Osteocyte (in vitro differentiated cells): ENCODE results near the gene SLC49A4. TPM values are rescaled to one million over a fixed set of nuclear protein-coding genes. Genes with fewer than 3 reads are reported as not detected.

Experiments used
- DNase-seq: peaks from one replicate; pipeline ENCODE4 v3.0.0; 2021; ENCODE audit warnings: mixed read lengths; ENCODE audit not compliant: unreplicated experiment; ENCODE audit errors: extremely low spot score
- H3K27ac Mint-ChIP-seq: one replicate; pipeline ENCODE4 v1.8.0; 2021; ENCODE audit warnings: mild to moderate bottlenecking, mixed read lengths; ENCODE audit not compliant: unreplicated experiment
- H3K27me3 Mint-ChIP-seq: one replicate; pipeline ENCODE4 v1.8.0; 2021; ENCODE audit warnings: mixed read lengths; ENCODE audit not compliant: unreplicated experiment
- H3K36me3 Mint-ChIP-seq: one replicate; pipeline ENCODE4 v1.8.0; 2021; ENCODE audit warnings: mixed read lengths; ENCODE audit not compliant: unreplicated experiment
- H3K4me1 Mint-ChIP-seq: one replicate; pipeline ENCODE4 v1.8.0; 2021; ENCODE audit warnings: mixed read lengths; ENCODE audit not compliant: unreplicated experiment
- H3K4me3 Mint-ChIP-seq: one replicate; pipeline ENCODE4 v1.8.0; 2021; ENCODE audit warnings: mild to moderate bottlenecking, moderate library complexity, mixed read lengths; ENCODE audit not compliant: unreplicated experiment
- H3K9me3 Mint-ChIP-seq: one replicate; pipeline ENCODE4 v1.8.0; 2021; ENCODE audit warnings: mixed read lengths; ENCODE audit not compliant: unreplicated experiment
- total RNA-seq: library from RNA; stranded (reverse); gene quantifications from 2 replicates; pipeline ENCODE4 v1.2.1, GENCODE V29; 2021
- TF ChIP-seq, protein P1 (sequence below): fragments of 200-600 bp; sonication (generic); IDR thresholded peaks from 2 replicates; pipeline ENCODE4 v1.5.0; 2021; ENCODE audit warnings: antibody characterized with exemption, mild to moderate bottlenecking, moderate library complexity

SLC49A4 gene
- total RNA-seq, 1 donor from 2014 or later: 16.3 TPM

DNA sequence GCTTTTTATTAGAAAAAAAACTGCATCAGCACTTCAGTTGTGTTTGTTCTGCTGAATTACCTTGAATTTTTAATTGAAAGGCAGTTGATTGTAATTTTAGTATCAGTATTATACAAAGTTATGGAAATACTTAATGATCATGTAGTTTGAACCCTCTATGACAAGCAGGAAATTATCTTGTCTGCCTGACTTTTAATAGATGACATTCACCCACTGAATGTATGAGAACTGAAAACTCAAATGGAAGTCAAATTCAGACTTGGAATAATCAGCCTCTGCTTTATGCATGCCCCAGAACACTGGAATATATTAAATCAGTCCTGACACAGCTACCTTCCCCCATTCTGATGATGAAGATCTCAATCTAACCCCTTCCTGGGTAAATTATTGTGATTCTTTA, 73.5 kb downstream of the SLC49A4 start:
- TF ChIP-seq, protein P1, sequence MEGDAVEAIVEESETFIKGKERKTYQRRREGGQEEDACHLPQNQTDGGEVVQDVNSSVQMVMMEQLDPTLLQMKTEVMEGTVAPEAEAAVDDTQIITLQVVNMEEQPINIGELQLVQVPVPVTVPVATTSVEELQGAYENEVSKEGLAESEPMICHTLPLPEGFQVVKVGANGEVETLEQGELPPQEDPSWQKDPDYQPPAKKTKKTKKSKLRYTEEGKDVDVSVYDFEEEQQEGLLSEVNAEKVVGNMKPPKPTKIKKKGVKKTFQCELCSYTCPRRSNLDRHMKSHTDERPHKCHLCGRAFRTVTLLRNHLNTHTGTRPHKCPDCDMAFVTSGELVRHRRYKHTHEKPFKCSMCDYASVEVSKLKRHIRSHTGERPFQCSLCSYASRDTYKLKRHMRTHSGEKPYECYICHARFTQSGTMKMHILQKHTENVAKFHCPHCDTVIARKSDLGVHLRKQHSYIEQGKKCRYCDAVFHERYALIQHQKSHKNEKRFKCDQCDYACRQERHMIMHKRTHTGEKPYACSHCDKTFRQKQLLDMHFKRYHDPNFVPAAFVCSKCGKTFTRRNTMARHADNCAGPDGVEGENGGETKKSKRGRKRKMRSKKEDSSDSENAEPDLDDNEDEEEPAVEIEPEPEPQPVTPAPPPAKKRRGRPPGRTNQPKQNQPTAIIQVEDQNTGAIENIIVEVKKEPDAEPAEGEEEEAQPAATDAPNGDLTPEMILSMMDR: no peak
- no peak overlapping the region for H3K4me3 Mint-ChIP-seq
- H3K9me3 Mint-ChIP-seq: no peaks in the 10 kb centered on the region
- H3K4me1 Mint-ChIP-seq: peaks cover 4% of the 10 kb centered on the region
- H3K27me3 Mint-ChIP-seq: no peaks in the 10 kb centered on the region
- H3K27ac Mint-ChIP-seq: no peak overlapping the region
- DNase-seq: no peak
- H3K36me3 Mint-ChIP-seq: peaks cover 3% of the 10 kb centered on the region

DNA sequence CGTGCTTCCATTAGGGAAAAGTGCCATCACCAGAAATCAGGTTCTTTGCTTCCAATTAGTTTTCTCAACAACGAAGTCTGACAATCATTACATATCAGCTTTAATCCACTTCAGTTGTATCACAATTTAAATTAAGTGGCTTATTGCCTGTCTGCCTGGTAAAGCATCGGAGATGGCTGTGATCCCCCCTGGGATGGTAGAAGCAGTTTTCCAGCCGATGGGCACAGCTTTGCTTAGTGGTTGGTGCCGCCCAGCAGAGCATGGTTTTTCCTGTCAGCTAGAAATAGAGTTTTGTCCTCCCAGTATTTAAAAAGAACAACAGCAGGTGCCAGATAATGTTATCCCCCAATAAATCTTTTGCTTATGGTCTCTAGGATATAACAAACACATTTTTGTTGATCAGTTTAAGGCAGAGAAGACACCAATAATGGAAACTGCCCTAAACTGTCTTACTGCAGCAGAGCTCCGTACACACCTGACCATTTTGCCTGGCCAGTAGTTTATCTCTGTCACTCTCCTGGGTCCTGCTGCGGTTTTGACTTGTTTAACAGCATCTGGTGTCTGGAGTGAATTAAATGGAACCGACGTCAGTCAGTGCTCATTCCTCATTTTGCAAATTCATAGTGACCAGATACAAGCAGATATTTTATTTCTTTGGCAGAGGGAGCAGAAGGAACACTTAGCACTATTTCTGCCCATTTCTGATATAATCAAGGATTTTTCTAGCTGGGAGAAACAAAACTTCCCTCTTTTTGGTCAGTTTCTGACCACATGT, 79.1 kb downstream of the SLC49A4 start:
- Mint-ChIP-seq H3K36me3 (peaks cover 3% of the 10 kb centered on the region), H3K4me3 (no peak overlapping the region), H3K9me3 (no peaks in the 10 kb centered on the region), H3K27ac (no peak overlapping the region), H3K4me1 (peaks cover 2% of the 10 kb centered on the region), H3K27me3 (no peaks in the 10 kb centered on the region)
- DNase-seq: no peak
- TF ChIP-seq, protein P1: no peak

DNA sequence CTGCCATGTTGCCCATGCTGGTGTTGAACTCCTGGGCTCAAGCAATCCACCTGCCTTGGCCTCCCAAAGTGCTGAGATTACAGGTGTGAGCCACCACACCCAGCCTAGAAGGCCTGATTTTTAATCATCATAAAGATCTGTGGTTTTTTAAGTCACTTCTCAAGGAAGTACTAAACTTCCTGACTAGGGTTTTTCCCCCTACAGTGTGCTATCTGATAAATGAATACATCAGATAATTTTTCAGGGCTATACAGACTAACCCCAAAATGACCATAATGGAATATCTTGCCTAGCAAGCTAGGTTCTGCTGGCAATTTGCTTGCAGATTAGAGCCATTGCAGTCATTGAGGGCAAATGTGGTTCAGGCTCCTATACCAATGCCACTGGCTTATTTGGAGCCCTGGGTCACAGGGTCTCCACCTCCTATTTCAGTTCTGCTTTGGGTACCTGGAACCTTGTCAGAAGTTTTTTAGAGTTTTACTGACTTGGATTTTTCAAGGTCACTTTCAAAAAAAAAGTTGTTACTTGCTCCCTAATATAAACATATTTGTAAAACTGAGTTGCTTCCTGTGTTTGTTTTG, 80.8 kb downstream of the SLC49A4 start:
- H3K9me3 Mint-ChIP-seq: no peaks in the 10 kb centered on the region
- H3K27ac Mint-ChIP-seq: no peak overlapping the region
- H3K27me3 Mint-ChIP-seq: no peaks in the 10 kb centered on the region
- peaks cover 10% of the 10 kb centered on the region for H3K36me3 Mint-ChIP-seq
- no peak for DNase-seq
- peaks cover 2% of the 10 kb centered on the region for H3K4me1 Mint-ChIP-seq
- H3K4me3 Mint-ChIP-seq: no peak overlapping the region
- TF ChIP-seq, protein P1: no peak

DNA sequence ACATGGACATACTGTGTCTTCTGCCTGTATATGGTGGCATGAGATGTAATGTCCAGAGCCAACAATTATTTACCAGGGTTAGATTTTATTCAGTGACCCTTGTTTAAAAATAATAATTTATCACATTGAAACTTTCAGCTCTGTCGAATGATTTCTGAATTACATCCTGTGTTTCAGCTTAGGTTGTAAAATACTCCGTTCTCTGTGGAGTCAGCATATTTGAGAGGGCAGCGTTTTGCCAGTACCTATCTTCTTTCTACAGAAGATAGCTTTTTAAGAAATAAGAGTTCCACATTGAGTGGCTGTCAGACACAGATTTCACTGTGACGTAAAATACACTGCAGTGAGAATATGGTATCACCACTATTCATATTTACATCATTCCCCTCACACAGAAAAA, 85.3 kb downstream of the SLC49A4 start:
- no peak for DNase-seq
- Mint-ChIP-seq H3K9me3 (no peaks in the 10 kb centered on the region), H3K4me3 (no peak overlapping the region), H3K27me3 (no peaks in the 10 kb centered on the region), H3K4me1 (no peaks in the 10 kb centered on the region), H3K36me3 (peaks cover 19% of the 10 kb centered on the region), H3K27ac (no peak overlapping the region)
- TF ChIP-seq, protein P1: no peak

DNA sequence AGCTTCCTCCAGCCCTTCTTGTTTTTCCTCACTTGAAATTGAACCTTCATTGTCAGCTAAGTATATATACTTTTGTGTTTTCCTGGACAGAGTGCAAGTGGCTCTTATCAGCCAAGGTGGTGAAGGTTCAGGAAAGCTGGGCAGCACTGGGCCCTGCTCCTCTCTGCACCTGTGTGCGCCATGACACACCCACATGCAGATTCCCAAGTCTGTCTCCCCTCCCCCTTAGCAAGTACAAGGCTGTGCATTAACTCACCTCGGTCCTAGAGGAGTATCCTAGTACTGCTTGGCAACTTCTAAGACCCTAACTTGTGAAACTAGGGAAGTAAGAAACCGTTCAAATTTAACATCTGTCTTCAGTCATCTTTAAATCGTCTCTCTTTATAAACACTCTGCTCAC, 85.8 kb downstream of the SLC49A4 start:
- no peak overlapping the region for H3K27ac Mint-ChIP-seq
- H3K4me1 Mint-ChIP-seq: no peaks in the 10 kb centered on the region
- H3K4me3 Mint-ChIP-seq: no peak overlapping the region
- DNase-seq: no peak
- TF ChIP-seq, protein P1: no peak
- no peaks in the 10 kb centered on the region for H3K9me3 Mint-ChIP-seq
- no peaks in the 10 kb centered on the region for H3K27me3 Mint-ChIP-seq
- peaks cover 19% of the 10 kb centered on the region for H3K36me3 Mint-ChIP-seq
